K562 (cell line): ENCODE measurements around the gene DNMT3A. TPM values are rescaled to one million over a fixed set of nuclear protein-coding genes. Genes with fewer than 3 reads are reported as not detected.

Source experiments
- BCLAF1 ChIP-seq, 2 experiments: fragments of 450-650 bp in 1 of 2; IDR thresholded peaks; 2 replicates each; pipeline ENCODE4 v1.6.1; 2011 to 2017; ENCODE audit warnings: low read depth in 2 of 2, antibody characterized with exemption in 1 of 2, borderline replicate concordance in 1 of 2, low read length in 1 of 2, mild to moderate bottlenecking in 1 of 2, mixed read lengths in 1 of 2; ENCODE audit not compliant: control insufficient read depth in 1 of 2
- BMI1 ChIP-seq: fragments of 150-350 bp; IDR thresholded peaks from 2 replicates; pipeline ENCODE4 v1.6.1; 2014; ENCODE audit warnings: low read length
- C11orf30 ChIP-seq: fragments of 450-650 bp; IDR thresholded peaks from 2 replicates; pipeline ENCODE4 v1.6.1; 2016; ENCODE audit warnings: low read depth, mild to moderate bottlenecking
- CBX3 ChIP-seq, 2 experiments: IDR thresholded peaks; 1 replicate in 1 of 2; 2 replicates in 1 of 2; pipeline ENCODE4 v1.6.1; 2012; ENCODE audit warnings: inconsistent platforms in 2 of 2, low read length in 2 of 2, borderline replicate concordance in 1 of 2, control low read depth in 1 of 2
- CREB1 ChIP-seq, 2 experiments: sonication (generic) in 1 of 2; formaldehyde crosslinking in 1 of 2; IDR thresholded peaks; 2 replicates each; pipeline versions ENCODE4 v1.6.1 to v1.8.0; 2012 to 2022; ENCODE audit warnings: inconsistent platforms in 1 of 2, mild to moderate bottlenecking in 1 of 2, missing genetic modification reagents in 1 of 2, moderate library complexity in 1 of 2
- CXXC5 ChIP-seq: fragments of 250-450 bp; sonication (Bioruptor Pico); IDR thresholded peaks from 2 replicates; pipeline ENCODE4 v1.8.0; 2022; ENCODE audit warnings: inconsistent platforms, mild to moderate bottlenecking, moderate library complexity
- HDAC6 ChIP-seq: IDR thresholded peaks from 2 replicates; pipeline ENCODE4 v1.6.1; 2012; ENCODE audit warnings: low read depth, mild to moderate bottlenecking, control low read depth, inconsistent platforms, low read length, moderate library complexity
- LARP7 ChIP-seq: fragments of 450-650 bp; IDR thresholded peaks from 2 replicates; pipeline ENCODE4 v1.6.1; 2016
- MCM5 ChIP-seq: fragments of 450-650 bp; IDR thresholded peaks from 2 replicates; pipeline ENCODE4 v1.6.1; 2016; ENCODE audit warnings: low read depth
- MIER1 ChIP-seq: fragments of 450-650 bp; IDR thresholded peaks from 2 replicates; pipeline ENCODE4 v1.6.1; 2016; ENCODE audit warnings: antibody characterized with exemption, mild to moderate bottlenecking, low read depth
- MTA2 ChIP-seq: fragments of 450-650 bp; IDR thresholded peaks from 2 replicates; pipeline ENCODE4 v1.6.1; 2016; ENCODE audit warnings: low read depth
- MXD1 ChIP-seq: fragments of 250-450 bp; sonication (Bioruptor Pico); IDR thresholded peaks from 2 replicates; pipeline ENCODE4 v1.8.0; 2021; ENCODE audit warnings: borderline replicate concordance, mild to moderate bottlenecking, moderate library complexity; ENCODE audit not compliant: poor library complexity, severe bottlenecking
- NEUROD1 ChIP-seq: fragments of 150-350 bp; IDR thresholded peaks from 2 replicates; pipeline ENCODE4 v1.6.1; 2014; ENCODE audit warnings: borderline replicate concordance, low read length, low read depth; ENCODE audit not compliant: partially characterized antibody
- NFRKB ChIP-seq: fragments of 450-650 bp; IDR thresholded peaks from 2 replicates; pipeline ENCODE4 v1.6.1; 2016; ENCODE audit warnings: low read depth
- PHF21A ChIP-seq: fragments of 450-650 bp; IDR thresholded peaks from 2 replicates; pipeline ENCODE4 v1.6.1; 2017; ENCODE audit warnings: low read depth, borderline replicate concordance
- POLR2A ChIP-seq: fragments of 450-650 bp; conservative IDR thresholded peaks from 2 replicates; pipeline ENCODE4 v1.6.1; 2016
- POLR2AphosphoS2 ChIP-seq: IDR thresholded peaks from 2 replicates; pipeline ENCODE4 v1.6.1; 2012; ENCODE audit warnings: low read length, improper control_type of control experiment
- PTRF ChIP-seq: fragments of 450-650 bp; IDR thresholded peaks from 2 replicates; pipeline ENCODE4 v1.6.1; 2016; ENCODE audit warnings: mild to moderate bottlenecking, missing genetic modification characterization, missing compliant biosample characterization
- RBM39 ChIP-seq: fragments of 200-400 bp; formaldehyde crosslinking; optimal IDR thresholded peaks from 2 replicates; pipeline ENCODE3; 2018; ENCODE audit warnings: low read depth, low read length
- TARDBP ChIP-seq: fragments of 450-650 bp; IDR thresholded peaks from 2 replicates; pipeline ENCODE4 v1.6.1; 2016
- TCFL5 ChIP-seq: fragments of 250-450 bp; sonication (Bioruptor Pico); conservative IDR thresholded peaks from 2 replicates; pipeline ENCODE4 v1.6.1; 2021; ENCODE audit warnings: mild to moderate bottlenecking, moderate library complexity, matching md5 sums
- THRA ChIP-seq: fragments of 450-650 bp; IDR thresholded peaks from 2 replicates; pipeline ENCODE4 v1.6.1; 2017; ENCODE audit warnings: mild to moderate bottlenecking, moderate library complexity
- U2AF1 ChIP-seq: fragments of 200-400 bp; formaldehyde crosslinking; optimal IDR thresholded peaks from 2 replicates; pipeline ENCODE3; 2017; ENCODE audit warnings: mild to moderate bottlenecking, low read depth, low read length, moderate library complexity
- YY1 ChIP-seq, 3 experiments: IDR thresholded peaks; 2 replicates each; pipeline ENCODE4 v1.6.1; 2011; ENCODE audit warnings: low read length in 2 of 3, mild to moderate bottlenecking in 2 of 3, moderate library complexity in 2 of 3, borderline replicate concordance in 1 of 3, control low read depth in 1 of 3, low read depth in 1 of 3; ENCODE audit not compliant: insufficient read depth in 3 of 3, insufficient replicate concordance in 2 of 3, control insufficient read depth in 1 of 3, insufficient read length in 1 of 3; ENCODE audit errors: extremely low read depth in 1 of 3
- ZBTB8A ChIP-seq: fragments of 450-650 bp; IDR thresholded peaks from 2 replicates; pipeline ENCODE4 v1.6.1; 2018; ENCODE audit warnings: mild to moderate bottlenecking, moderate library complexity; ENCODE audit not compliant: partially characterized antibody
- ZC3H8 ChIP-seq: fragments of 450-650 bp; IDR thresholded peaks from 2 replicates; pipeline ENCODE4 v1.6.1; 2017
- ZNF316 ChIP-seq: fragments of 450-650 bp; IDR thresholded peaks from 2 replicates; pipeline ENCODE4 v1.6.1; 2016
- ZNF57 ChIP-seq: fragments of 450-650 bp; formaldehyde crosslinking; IDR thresholded peaks from 2 replicates; pipeline ENCODE4 v1.4.0; 2020; ENCODE audit warnings: mild to moderate bottlenecking, moderate library complexity
- polyA plus RNA-seq, 8 experiments: library from polyadenylated mRNA; depleted of rRNA in 4 of 8; stranded (reverse) in 5 of 8; unstranded in 3 of 8; fragments of >200 nt; fragmentation: Nextera tagmentation in 2 of 8; fragmentation: Illumina TruSeq in 1 of 8; extraction: Ambion mirVana in 2 of 8; extraction: Trizol in 1 of 8; gene quantifications; 2 replicates each; pipeline versions ENCODE4 v1.2.1 to v1.2.3, GENCODE V29; 2011 to 2014; ENCODE audit warnings: inconsistent platforms in 1 of 8, missing spikeins in 1 of 8
- total RNA-seq, 7 experiments: library from RNA; depleted of rRNA in 6 of 7; stranded (reverse); fragments of >200 nt in 6 of 7; fragmentation: Illumina TruSeq in 2 of 7; extraction: Trizol in 2 of 7; gene quantifications; 2 replicates each; pipeline versions ENCODE4 v1.2.1 to v1.2.3, GENCODE V29; 2011 to 2021; ENCODE audit warnings: low replicate concordance in 1 of 7

DNMT3A gene
- total and polyA plus RNA-seq, 9 of the 15 experiments (the other 6 are each of a cell fraction or from before 2014, with no cell fraction given), result 3.0 to 16.0 (median 6.1) TPM

GRCh38 chr2:25362049-25362433 is 20.3 kb upstream of the DNMT3A start (continued):
- no peak for TF ChIP-seq CBX3 (IDR thresholded peaks at IDR 0.05; ENCODE audit: borderline replicate concordance in 1 of 2, low read length in 2 of 2)
- no peak for TF ChIP-seq BCLAF1 (IDR thresholded peaks at IDR 0.05; ENCODE audit: borderline replicate concordance in 1 of 2, control insufficient read depth in 1 of 2, low read depth in 2 of 2, low read length in 1 of 2)
- TF ChIP-seq C11orf30, result peak; percentile 97
- TF ChIP-seq YY1 (IDR thresholded peaks at IDR 0.05; ENCODE audit: borderline replicate concordance in 1 of 3, control insufficient read depth in 1 of 3, extremely low read depth in 1 of 3, insufficient read depth in 3 of 3, insufficient read length in 1 of 3, insufficient replicate concordance in 2 of 3, low read depth in 1 of 3, low read length in 2 of 3), result peak in 1 of 3 experiments; percentile 48
- TF ChIP-seq ZBTB8A, result no peak
- no peak for TF ChIP-seq NEUROD1
- no peak for TF ChIP-seq CREB1 (IDR thresholded peaks at IDR 0.05)
- TF ChIP-seq CREB1 (CRISPR knock-in tag; IDR thresholded peaks at IDR 0.05), result peak; percentile 60; the same call in 1 of the 2 replicates
- no peak for TF ChIP-seq POLR2AphosphoS2
- no peak for TF ChIP-seq MTA2
- TF ChIP-seq MCM5, result no peak
- no peak for TF ChIP-seq TCFL5
- TF ChIP-seq MIER1, result no peak
- TF ChIP-seq LARP7, result no peak
- no peak for TF ChIP-seq BMI1
- TF ChIP-seq CXXC5 (CRISPR knock-in tag), result peak; percentile 51
- no peak for TF ChIP-seq U2AF1
- no peak for TF ChIP-seq NFRKB
- TF ChIP-seq PHF21A, result no peak
- no peak for TF ChIP-seq ZNF57
- peak; percentile 98 for TF ChIP-seq ZNF316
- no peak for TF ChIP-seq HDAC6
- TF ChIP-seq MXD1 (CRISPR knock-in tag), result no peak
- TF ChIP-seq ZC3H8, result no peak
- TF ChIP-seq RBM39, result no peak
- TF ChIP-seq PTRF (tag), result no peak
- TF ChIP-seq TARDBP, result peak; percentile 43; the same call in 1 of the 2 replicates
- TF ChIP-seq THRA, result no peak
- TF ChIP-seq POLR2A, result peak; percentile 71
